Measurements from ENCODE around the gene C15orf40. TPM values are rescaled to one million over a fixed set of nuclear protein-coding genes. Genes with fewer than 3 reads are reported as not detected.

C15orf40 gene
- total RNA-seq (7.5 and 12.2 TPM in 2 replicates), polyA plus RNA-seq (29.1 and 31.4 TPM in 2 replicates)

DNA sequence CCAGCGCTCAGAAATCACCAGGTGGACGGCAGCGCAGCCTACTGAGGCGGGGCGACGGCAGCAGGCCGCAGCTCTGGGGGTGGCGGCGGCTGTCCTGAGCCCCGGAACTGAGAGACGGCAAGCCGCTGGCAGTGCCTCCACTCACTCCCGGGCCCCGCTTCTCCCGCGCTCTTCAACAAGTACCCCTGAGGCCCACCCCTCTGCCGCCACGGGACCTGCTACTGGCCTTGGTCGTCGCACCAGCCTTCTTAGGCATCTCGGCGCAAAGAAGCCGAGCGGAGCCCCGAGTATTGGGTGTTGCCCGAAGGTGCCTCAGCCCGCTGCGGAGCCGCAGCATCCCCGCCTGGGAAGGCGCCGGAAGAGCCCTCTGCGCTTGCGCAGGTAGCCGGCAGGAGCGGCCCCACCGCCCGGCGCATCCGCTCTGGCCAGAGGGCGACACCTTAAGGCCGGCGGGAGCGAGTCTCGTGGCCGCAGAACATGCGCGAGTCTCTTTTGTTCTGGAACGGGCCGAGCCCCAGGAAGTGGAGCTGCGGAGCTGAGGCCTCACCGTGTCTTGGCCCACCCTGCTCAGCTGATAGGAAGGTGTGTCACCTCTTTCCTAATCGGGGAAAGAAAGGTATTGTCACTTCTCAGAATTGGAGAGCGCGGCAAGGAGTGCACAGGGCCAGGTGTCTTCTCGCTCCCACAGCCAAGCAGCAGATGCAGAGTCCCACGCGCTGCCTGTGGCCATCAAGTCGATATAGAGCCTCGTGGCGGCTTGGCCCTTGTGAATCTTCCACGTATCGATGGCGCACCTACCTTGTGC is at the start of gene C15orf40:
C15orf40 (minus strand) TSS at position 369 of the 805 bp plus-strand sequence; CDS start at position 337, 32 bp downstream.
- Histone ChIP-seq H3K79me2 (peaks cover 22% of the 10 kb centered on the region), H2AFZ (peak within 1 kb of the TSS; percentile 92), H3K27me3 (no peaks in the 10 kb centered on the region), H3K4me3 (peak within 1 kb of the TSS; percentile 82), H3K9me2 (replicated peaks; ENCODE audit: insufficient read depth) (no peaks in the 10 kb centered on the region), H3K4me2 (peak within 1 kb of the TSS; percentile 85), H3K27ac (peak within 1 kb of the TSS; percentile 90), H4K20me1 (ENCODE audit: insufficient read depth, poor library complexity, severe bottlenecking) (no peaks in the 10 kb centered on the region), H3K4me1 (ENCODE audit: insufficient read depth) (peaks cover 16% of the 10 kb centered on the region), H3K9me3 (ENCODE audit: low read depth) (no peaks in the 10 kb centered on the region), H3K36me3 (replicated peaks; ENCODE audit: insufficient read depth, low read depth) (no peaks in the 10 kb centered on the region)
- TF ChIP-seq, protein P1, sequence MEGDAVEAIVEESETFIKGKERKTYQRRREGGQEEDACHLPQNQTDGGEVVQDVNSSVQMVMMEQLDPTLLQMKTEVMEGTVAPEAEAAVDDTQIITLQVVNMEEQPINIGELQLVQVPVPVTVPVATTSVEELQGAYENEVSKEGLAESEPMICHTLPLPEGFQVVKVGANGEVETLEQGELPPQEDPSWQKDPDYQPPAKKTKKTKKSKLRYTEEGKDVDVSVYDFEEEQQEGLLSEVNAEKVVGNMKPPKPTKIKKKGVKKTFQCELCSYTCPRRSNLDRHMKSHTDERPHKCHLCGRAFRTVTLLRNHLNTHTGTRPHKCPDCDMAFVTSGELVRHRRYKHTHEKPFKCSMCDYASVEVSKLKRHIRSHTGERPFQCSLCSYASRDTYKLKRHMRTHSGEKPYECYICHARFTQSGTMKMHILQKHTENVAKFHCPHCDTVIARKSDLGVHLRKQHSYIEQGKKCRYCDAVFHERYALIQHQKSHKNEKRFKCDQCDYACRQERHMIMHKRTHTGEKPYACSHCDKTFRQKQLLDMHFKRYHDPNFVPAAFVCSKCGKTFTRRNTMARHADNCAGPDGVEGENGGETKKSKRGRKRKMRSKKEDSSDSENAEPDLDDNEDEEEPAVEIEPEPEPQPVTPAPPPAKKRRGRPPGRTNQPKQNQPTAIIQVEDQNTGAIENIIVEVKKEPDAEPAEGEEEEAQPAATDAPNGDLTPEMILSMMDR (IDR thresholded peaks at IDR 0.05; ENCODE audit: poor library complexity): peak; percentile 79
- no peak for TF ChIP-seq EZH2phosphoT487 (IDR thresholded peaks at IDR 0.05; ENCODE audit: low read depth, severe bottlenecking, unreplicated experiment)
- 13% methylated on average over 56 of the region's 64 CpGs for WGBS (ENCODE audit: low lambda C conversion rate, missing lambda C conversion rate)
- DNase-seq (ENCODE audit: low spot score): peak; percentile 97

GRCh38 chr15:83057696-83058376 is 46.4 kb upstream of the C15orf40 start:
- 80% methylated on average over 7 of the region's 7 CpGs for WGBS (ENCODE audit: low lambda C conversion rate, missing lambda C conversion rate)
- TF ChIP-seq EZH2 (IDR thresholded peaks at IDR 0.05; ENCODE audit: borderline replicate concordance) (no peak), EZH2phosphoT487 (IDR thresholded peaks at IDR 0.05; ENCODE audit: low read depth, severe bottlenecking, unreplicated experiment) (no peak)
- TF ChIP-seq, protein P1 (IDR thresholded peaks at IDR 0.05; ENCODE audit: poor library complexity): no peak
- H3K79me2 ChIP-seq: peaks cover 82% of the 10 kb centered on the region
- no peaks in the 10 kb centered on the region for H3K9me2 ChIP-seq (replicated peaks; ENCODE audit: insufficient read depth)
- no peaks in the 10 kb centered on the region for H3K36me3 ChIP-seq (replicated peaks; ENCODE audit: insufficient read depth, low read depth)
- H4K20me1 ChIP-seq (ENCODE audit: insufficient read depth, poor library complexity, severe bottlenecking): peaks cover 36% of the 10 kb centered on the region
- no peak overlapping the region for H2AFZ ChIP-seq
- peak; percentile 10 for DNase-seq (ENCODE audit: low spot score)
- no peaks in the 10 kb centered on the region for H3K27me3 ChIP-seq
- H3K4me1 ChIP-seq (ENCODE audit: insufficient read depth): peaks cover 7% of the 10 kb centered on the region
- no peak overlapping the region for H3K27ac ChIP-seq
- H3K4me3 ChIP-seq: no peak overlapping the region
- H3K9me3 ChIP-seq (ENCODE audit: low read depth): no peaks in the 10 kb centered on the region
- H3K4me2 ChIP-seq: peak overlapping the region; percentile 45

GRCh38 chr15:83057002-83057401 is 45.6 kb upstream of the C15orf40 start:
- peaks cover under 1% of the 10 kb centered on the region for H3K4me1 ChIP-seq (ENCODE audit: insufficient read depth)
- no peak for DNase-seq (ENCODE audit: low spot score)
- no peaks in the 10 kb centered on the region for H3K9me2 ChIP-seq (replicated peaks; ENCODE audit: insufficient read depth)
- no peaks in the 10 kb centered on the region for H3K36me3 ChIP-seq (replicated peaks; ENCODE audit: insufficient read depth, low read depth)
- H3K27me3 ChIP-seq: no peaks in the 10 kb centered on the region
- H2AFZ ChIP-seq: no peak overlapping the region
- 92% methylated on average over 1 of the region's 1 CpG for WGBS (ENCODE audit: low lambda C conversion rate, missing lambda C conversion rate)
- H3K79me2 ChIP-seq: peaks cover 78% of the 10 kb centered on the region
- TF ChIP-seq EZH2phosphoT487 (IDR thresholded peaks at IDR 0.05; ENCODE audit: low read depth, severe bottlenecking, unreplicated experiment) (no peak), EZH2 (IDR thresholded peaks at IDR 0.05; ENCODE audit: borderline replicate concordance) (no peak)
- no peak overlapping the region for H3K4me3 ChIP-seq
- peaks cover 34% of the 10 kb centered on the region for H4K20me1 ChIP-seq (ENCODE audit: insufficient read depth, poor library complexity, severe bottlenecking)
- H3K9me3 ChIP-seq (ENCODE audit: low read depth): no peaks in the 10 kb centered on the region
- no peak overlapping the region for H3K4me2 ChIP-seq
- H3K27ac ChIP-seq: no peak overlapping the region

DNA sequence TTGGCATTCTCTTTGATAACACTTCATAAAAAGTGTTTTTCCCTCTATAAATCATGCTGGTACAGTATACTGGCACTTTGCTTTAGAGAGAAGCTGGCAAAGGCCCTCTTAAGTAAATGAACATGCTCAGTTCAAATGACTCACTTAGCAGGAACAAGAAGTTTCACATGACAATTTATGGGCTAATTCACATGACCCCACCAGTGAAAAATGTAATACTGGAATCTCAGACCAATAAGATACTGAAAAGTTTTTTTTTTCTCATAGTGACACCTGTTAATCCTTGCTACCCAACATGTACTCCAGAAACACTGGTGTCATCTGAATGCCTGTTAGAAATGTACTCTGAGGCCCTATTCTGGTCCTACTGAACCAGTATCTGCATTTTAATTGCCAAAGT is 41.7 kb upstream of the C15orf40 start:
- peak; percentile 29 for DNase-seq (ENCODE audit: low spot score)
- no peaks in the 10 kb centered on the region for H3K27me3 ChIP-seq
- peaks cover 63% of the 10 kb centered on the region for H3K79me2 ChIP-seq
- no peaks in the 10 kb centered on the region for H3K9me2 ChIP-seq (replicated peaks; ENCODE audit: insufficient read depth)
- no peaks in the 10 kb centered on the region for H3K4me1 ChIP-seq (ENCODE audit: insufficient read depth)
- no peak overlapping the region for H2AFZ ChIP-seq
- H3K9me3 ChIP-seq (ENCODE audit: low read depth): no peaks in the 10 kb centered on the region
- TF ChIP-seq, protein P1 (IDR thresholded peaks at IDR 0.05; ENCODE audit: poor library complexity): no peak
- TF ChIP-seq EZH2 (IDR thresholded peaks at IDR 0.05; ENCODE audit: borderline replicate concordance): no peak
- no peak for TF ChIP-seq EZH2phosphoT487 (IDR thresholded peaks at IDR 0.05; ENCODE audit: low read depth, severe bottlenecking, unreplicated experiment)
- H3K4me3 ChIP-seq: no peak overlapping the region
- H3K27ac ChIP-seq: peak overlapping the region; percentile 43
- no peak overlapping the region for H3K4me2 ChIP-seq
- H4K20me1 ChIP-seq (ENCODE audit: insufficient read depth, poor library complexity, severe bottlenecking): peaks cover 16% of the 10 kb centered on the region
- H3K36me3 ChIP-seq (replicated peaks; ENCODE audit: insufficient read depth, low read depth): no peaks in the 10 kb centered on the region
